NT2/D1 (cell line): ENCODE data around the gene DYNC1LI2.

Experiments used
- YY1 ChIP-seq: IDR thresholded peaks from 2 replicates; pipeline ENCODE4 v1.6.1; 2011; ENCODE audit not compliant: insufficient read length, insufficient read depth
- ZNF274 ChIP-seq: IDR thresholded peaks from 2 replicates; pipeline ENCODE4 v1.6.1; 2011; ENCODE audit warnings: mild to moderate bottlenecking, low read depth, low read length

GRCh38 chr16:66695935-66696668 lies 55.3 kb downstream of the DYNC1LI2 start:
- TF ChIP-seq YY1 (no peak), ZNF274 (no peak)
